NT2/D1 (cell line): ENCODE results near the gene CADM2.

Source experiments
- YY1 ChIP-seq: IDR thresholded peaks from 2 replicates; pipeline ENCODE4 v1.6.1; 2011; ENCODE audit not compliant: insufficient read length, insufficient read depth
- ZNF274 ChIP-seq: IDR thresholded peaks from 2 replicates; pipeline ENCODE4 v1.6.1; 2011; ENCODE audit warnings: mild to moderate bottlenecking, low read depth, low read length

GRCh38 chr3:84989102-84989501 lies 30.3 kb downstream of the CADM2 start:
- TF ChIP-seq ZNF274: no peak
- no peak for TF ChIP-seq YY1
